GM19467 (cell line): ENCODE results near the gene RBBP9.
"Not testable (repeated sequence)": the region's sequence is repeated elsewhere in the genome, so short reads cannot be mapped to it uniquely, and the experiment has no call there.

ENCODE experiments used
- ATAC-seq: cut with Tn5 transposase; IDR thresholded peaks from one replicate; pipeline ENCODE4 v1.9.1; 2021; ENCODE audit warnings: mild to moderate bottlenecking, moderate library complexity; ENCODE audit not compliant: unreplicated experiment

The RBBP9 gene

DNA sequence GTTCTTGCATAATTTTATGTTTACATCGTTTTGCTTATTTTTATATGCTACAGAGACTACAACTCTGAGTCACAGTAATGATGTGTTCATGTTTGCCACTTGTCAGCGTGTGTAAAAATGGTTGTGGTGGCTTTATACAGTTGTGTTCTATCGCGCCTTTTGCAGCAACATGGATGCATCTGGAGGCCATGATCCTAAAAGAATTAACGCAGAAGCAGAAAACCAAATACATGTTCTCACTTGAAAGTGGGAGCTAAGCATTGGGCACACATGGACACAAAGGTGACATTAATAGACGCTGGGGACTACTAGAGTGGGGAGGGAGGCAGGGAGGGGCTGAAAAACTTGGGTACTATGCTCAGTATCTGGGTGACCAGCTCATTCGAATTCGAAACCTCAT, 9.7 kb upstream of the RBBP9 start:
- ATAC-seq: no peak

GRCh38 chr20:18504479-18505060, 7.5 kb upstream of the RBBP9 start:
- no peak for ATAC-seq

GRCh38 chr20:18501672-18502071, 4.6 kb upstream of the RBBP9 start:
- not testable (repeated sequence) for ATAC-seq

DNA sequence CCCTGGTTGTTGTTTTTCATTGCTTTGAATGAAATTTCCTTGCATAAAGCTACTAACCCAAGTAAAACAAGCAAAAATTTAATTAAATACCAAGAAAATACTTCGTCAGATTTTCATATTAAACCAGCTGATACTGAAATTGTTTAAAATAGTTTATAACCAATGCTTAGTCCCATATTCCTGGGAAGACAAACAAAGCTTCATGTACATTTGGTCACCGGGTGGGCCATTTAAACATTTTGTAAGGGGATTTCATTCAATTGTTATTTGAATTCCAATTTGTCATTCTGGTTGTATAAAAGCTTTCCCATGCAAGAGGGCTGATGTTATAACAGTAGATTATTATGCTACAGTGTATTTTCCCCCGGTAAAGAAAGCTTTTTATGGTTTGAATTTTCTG, 578 bp upstream of the RBBP9 start:
- no peak for ATAC-seq

DNA sequence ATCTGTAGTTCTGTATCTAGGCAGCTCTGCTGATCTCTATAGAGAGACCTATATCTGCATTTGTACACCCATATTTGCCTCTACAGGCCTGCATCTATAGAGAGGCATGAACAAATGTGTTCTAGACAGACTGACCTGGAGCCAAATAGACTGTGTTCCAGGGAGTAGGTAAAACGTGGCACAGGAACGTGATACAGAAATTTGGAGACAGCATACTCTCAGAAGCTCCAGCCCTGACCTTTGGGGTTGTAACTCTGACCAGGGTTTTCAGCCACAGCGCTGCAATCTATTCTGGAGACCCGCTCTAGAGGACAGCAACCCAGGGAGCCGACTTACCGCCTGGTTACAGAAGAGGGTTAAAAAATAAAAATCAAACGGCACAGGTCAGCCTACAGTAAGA, 983 bp downstream of the RBBP9 start:
- ATAC-seq: no peak

GRCh38 chr20:18488301-18488700, 8.7 kb downstream of the RBBP9 start:
- ATAC-seq: no peak

DNA sequence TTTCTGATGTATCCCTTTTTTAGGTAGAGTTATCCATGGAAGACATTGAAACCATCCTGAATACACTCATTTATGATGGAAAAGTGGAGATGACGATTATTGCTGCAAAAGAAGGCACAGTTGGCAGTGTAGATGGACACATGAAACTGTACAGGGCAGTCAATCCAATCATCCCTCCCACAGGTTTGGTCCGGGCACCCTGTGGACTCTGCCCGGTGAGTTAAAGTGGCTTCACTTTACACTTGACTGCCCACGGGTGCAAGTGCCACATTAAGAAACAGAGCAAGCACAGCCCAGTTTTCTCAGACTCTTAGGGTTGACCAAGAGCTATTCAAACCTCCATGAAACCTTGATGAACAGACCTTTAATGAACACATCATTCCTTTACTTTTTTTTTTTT, 15.4 kb downstream of the RBBP9 start:
- no peak for ATAC-seq

GRCh38 chr20:18477821-18478220, 19.2 kb downstream of the RBBP9 start:
- ATAC-seq: no peak

DNA sequence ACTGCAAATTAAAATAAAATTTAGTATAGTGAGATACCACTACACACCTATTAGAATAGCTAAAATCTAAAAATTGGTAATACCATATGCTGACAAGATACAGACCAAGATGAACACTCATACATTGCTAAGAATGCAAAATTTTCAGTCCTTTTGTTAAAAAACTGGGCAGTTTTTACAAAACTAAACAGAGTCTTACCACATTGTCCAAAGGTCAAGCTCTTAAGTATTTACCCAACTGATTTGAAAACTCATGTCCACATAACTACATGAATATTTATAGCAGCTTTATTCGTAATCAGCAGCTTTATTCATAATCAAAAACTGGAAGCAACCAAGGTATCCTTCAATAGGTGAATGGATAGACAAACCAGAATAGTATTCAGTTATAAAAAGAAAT, 19.8 kb downstream of the RBBP9 start:
- no peak for ATAC-seq

- peak; percentile 90 for ATAC-seq
Observed at GRCh38 chr20:18466894-18467730, 29.9 kb downstream of the RBBP9 start, which contains the start of the genes DZANK1 and POLR3F. DZANK1 (minus strand) TSS chr20:18467030; CDS start chr20:18465358, 1,672 bp downstream. POLR3F (plus strand) TSS chr20:18467390; CDS start chr20:18467507, 117 bp downstream.

DNA sequence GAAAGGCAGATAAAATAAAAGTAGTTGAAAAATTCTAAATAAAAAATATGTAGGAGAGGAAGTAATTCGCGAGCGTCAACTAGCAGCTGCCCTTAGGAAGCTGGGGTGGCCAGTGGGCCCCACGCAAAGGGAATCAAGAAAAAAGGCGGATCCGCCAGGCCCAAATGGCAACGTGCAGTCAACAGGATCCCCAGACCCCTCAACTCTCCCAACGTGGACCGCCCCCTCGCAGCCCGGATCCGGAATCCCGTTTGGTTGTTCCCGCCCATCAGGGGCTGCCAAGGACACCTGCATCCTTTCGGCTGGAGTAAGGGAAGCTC, 30.5 kb downstream of the RBBP9 start:
- no peak for ATAC-seq

- ATAC-seq: peak; percentile 34
Observed at GRCh38 chr20:18465536-18466200, 31.4 kb downstream of the RBBP9 start.

- no peak for ATAC-seq
Observed at GRCh38 chr20:18456600-18456999, 40.4 kb downstream of the RBBP9 start.

GRCh38 chr20:18443886-18444285, 53.1 kb downstream of the RBBP9 start:
- no peak for ATAC-seq

- ATAC-seq: no peak
Observed at GRCh38 chr20:18440403-18440802, 56.6 kb downstream of the RBBP9 start.

DNA sequence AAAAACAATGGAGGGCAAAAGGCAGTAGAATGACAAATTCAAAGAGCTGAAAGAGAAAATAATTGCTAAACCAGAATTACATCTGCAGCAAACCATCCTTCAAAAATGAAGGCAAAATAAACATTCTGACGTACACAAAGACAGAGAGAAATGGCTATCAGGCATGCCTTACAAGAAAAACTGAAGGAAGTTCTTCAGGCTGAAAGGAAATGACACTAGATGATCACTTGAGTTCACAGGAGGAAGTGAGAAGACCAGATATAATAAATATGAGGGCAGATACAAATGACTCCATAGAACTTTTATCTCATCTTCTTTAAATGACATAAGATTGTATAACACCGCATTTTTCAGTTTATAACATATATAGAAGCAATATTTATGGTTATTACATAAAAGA, 60.2 kb downstream of the RBBP9 start:
- no peak for ATAC-seq
